ENCODE results near the gene MMS19. TPM values are rescaled to one million over a fixed set of nuclear protein-coding genes. Genes with fewer than 3 reads are reported as not detected.
A peak's percentile ranks its signal among the peaks of the same experiment; 100 is the strongest.
"Not testable (repeated sequence)": the region's sequence is repeated elsewhere in the genome, so short reads cannot be mapped to it uniquely, and the experiment has no call there.

MMS19 gene
- total RNA-seq, 4 donors from 2014 or later: 80.2 to 127 (median 85.7) TPM

DNA sequence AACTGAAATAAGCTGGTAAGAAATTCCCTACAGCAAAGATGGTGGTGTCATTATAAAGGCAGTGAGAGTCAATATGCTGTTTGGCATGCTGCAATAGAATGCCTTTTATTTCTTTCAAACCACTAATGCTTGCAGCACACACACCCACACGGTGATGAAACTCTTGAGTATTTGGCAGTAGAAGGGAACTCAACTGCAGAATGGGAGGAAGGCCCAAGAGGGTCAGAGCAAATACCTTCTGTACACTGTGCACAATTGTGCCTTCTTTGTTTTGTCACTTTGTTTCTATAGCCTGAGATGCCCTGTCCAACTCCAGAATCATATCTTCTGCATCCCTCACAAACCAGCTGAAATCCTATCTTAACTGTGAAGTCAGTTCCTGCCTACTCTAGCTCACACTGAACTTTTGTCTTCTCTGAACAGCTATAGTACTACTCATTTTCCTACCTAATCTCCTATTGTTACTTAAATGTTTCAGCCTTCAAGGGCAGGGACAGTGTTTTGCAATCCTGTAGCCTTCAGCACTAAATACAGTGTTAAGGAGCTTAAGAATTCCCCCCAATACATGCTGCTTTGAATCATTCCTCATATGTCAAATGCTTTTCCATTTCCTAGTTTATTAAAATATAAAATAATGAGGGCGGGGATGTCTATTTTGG lies 22.2 kb downstream of the MMS19 start:
- H3K4me3 ChIP-seq: no peak overlapping the region
- no peak for TF ChIP-seq POLR2A (IDR thresholded peaks at IDR 0.05)
- TF ChIP-seq, protein P1, sequence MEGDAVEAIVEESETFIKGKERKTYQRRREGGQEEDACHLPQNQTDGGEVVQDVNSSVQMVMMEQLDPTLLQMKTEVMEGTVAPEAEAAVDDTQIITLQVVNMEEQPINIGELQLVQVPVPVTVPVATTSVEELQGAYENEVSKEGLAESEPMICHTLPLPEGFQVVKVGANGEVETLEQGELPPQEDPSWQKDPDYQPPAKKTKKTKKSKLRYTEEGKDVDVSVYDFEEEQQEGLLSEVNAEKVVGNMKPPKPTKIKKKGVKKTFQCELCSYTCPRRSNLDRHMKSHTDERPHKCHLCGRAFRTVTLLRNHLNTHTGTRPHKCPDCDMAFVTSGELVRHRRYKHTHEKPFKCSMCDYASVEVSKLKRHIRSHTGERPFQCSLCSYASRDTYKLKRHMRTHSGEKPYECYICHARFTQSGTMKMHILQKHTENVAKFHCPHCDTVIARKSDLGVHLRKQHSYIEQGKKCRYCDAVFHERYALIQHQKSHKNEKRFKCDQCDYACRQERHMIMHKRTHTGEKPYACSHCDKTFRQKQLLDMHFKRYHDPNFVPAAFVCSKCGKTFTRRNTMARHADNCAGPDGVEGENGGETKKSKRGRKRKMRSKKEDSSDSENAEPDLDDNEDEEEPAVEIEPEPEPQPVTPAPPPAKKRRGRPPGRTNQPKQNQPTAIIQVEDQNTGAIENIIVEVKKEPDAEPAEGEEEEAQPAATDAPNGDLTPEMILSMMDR (IDR thresholded peaks at IDR 0.05): no peak
- no peak overlapping the region for H3K27ac ChIP-seq
- peaks cover 0 to 98% (median 0%) of the 10 kb centered on the region in 3 donors for H3K36me3 ChIP-seq
- no peak for DNase-seq
- H3K9me3 ChIP-seq: no peaks in the 10 kb centered on the region
- H3K4me1 ChIP-seq: no peaks in the 10 kb centered on the region
- no peaks in the 10 kb centered on the region for H3K27me3 ChIP-seq

DNA sequence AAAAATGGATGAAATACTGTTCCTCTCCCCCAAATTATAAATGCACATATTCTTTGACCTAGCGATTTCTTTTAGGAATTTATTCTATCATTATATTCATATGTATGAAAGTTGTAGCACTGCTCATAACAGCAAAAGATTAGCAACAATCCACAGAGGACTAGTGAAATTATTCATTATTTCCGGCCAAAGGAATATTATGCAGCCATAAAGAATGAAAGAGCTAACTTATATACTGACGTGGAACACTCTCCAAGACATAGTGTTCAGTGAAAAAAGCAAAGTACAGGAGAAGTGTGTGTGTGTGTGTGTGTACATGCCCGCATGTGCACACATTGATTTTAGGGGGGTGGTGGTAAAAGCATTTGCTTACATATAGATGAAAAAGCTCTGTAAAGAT lies 23.3 kb downstream of the MMS19 start:
- Histone ChIP-seq H3K27ac (no peak overlapping the region), H3K4me1 (no peaks in the 10 kb centered on the region), H3K4me3 (no peak overlapping the region), H3K9me3 (no peaks in the 10 kb centered on the region), H3K36me3 (peaks cover 0 to 96% (median 0%) of the 10 kb centered on the region in 3 donors), H3K27me3 (no peaks in the 10 kb centered on the region)
- TF ChIP-seq, protein P1 (IDR thresholded peaks at IDR 0.05): no peak
- TF ChIP-seq POLR2A (IDR thresholded peaks at IDR 0.05): no peak
- no peak for DNase-seq

GRCh38 chr10:97468781-97469180 lies 29.4 kb downstream of the MMS19 start:
- not testable (repeated sequence) for H3K27ac ChIP-seq, H3K9me3 ChIP-seq, H3K4me1 ChIP-seq, H3K27me3 ChIP-seq, H3K4me3 ChIP-seq
- H3K36me3 ChIP-seq: peaks cover 0 to 97% (median 0%) of the 10 kb centered on the region in 3 donors
- peak in 1 of 3 donors; percentile 32 for DNase-seq

GRCh38 chr10:97468162-97468561 lies 30.1 kb downstream of the MMS19 start:
- Histone ChIP-seq H3K4me1 (no peaks in the 10 kb centered on the region), H3K4me3 (no peak overlapping the region), H3K27me3 (no peaks in the 10 kb centered on the region), H3K36me3 (peaks cover 0 to 97% (median 0%) of the 10 kb centered on the region in 3 donors), H3K9me3 (no peaks in the 10 kb centered on the region), H3K27ac (no peak overlapping the region)
- TF ChIP-seq, protein P1 (IDR thresholded peaks at IDR 0.05): no peak
- no peak for TF ChIP-seq POLR2A (IDR thresholded peaks at IDR 0.05)
- DNase-seq: peak in 1 of 3 donors; percentile 62

DNA sequence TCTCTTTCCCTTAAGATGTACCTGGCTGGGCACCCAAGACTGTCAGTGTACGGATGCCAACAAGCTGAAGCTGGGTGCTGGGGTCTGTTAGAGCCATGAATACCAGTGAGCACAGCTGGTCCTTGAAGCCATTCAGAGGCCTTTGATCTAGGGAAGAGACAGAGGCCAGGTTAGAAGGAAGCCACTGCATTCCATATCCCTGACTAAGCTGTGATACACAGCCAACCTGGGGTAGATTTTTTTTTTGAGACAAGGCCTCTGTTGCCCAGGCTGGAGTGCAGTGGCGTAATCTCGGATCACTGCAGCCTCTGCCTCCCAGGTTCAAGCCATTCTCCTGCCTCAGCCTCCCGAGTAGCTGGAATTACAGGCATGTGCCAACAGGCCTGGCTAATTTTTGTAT lies 31.5 kb downstream of the MMS19 start:
- H3K4me1 ChIP-seq: no peaks in the 10 kb centered on the region
- H3K27ac ChIP-seq: no peak overlapping the region
- H3K9me3 ChIP-seq: no peaks in the 10 kb centered on the region
- H3K27me3 ChIP-seq: no peaks in the 10 kb centered on the region
- no peak for TF ChIP-seq POLR2A (IDR thresholded peaks at IDR 0.05)
- TF ChIP-seq, protein P1 (IDR thresholded peaks at IDR 0.05): no peak
- peaks cover 0 to 98% (median 0%) of the 10 kb centered on the region in 3 donors for H3K36me3 ChIP-seq
- H3K4me3 ChIP-seq: no peak overlapping the region
- no peak for DNase-seq

DNA sequence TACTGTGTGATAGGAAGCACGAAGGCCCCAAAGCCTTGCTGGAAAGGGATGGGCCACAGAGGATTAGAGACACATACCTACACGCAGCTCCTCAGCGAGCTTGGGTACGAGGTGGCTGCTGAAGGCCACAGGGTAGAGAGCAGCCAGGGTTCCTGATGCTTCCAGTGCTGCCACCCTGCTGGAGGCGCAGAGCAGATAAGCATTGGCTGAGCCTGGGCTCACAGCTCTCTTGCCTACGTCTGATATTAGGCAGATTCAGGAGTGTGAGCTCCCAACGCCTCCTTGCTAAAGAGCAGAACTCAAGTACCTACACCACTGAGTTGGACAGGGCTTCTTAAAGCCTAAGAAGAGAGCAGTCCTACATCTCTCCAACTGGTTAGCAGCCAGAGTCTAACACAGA lies 32.2 kb downstream of the MMS19 start:
- Histone ChIP-seq H3K4me1 (no peaks in the 10 kb centered on the region), H3K4me3 (no peak overlapping the region), H3K36me3 (peaks cover 0 to 99% (median 0%) of the 10 kb centered on the region in 3 donors), H3K27me3 (no peaks in the 10 kb centered on the region), H3K9me3 (no peaks in the 10 kb centered on the region), H3K27ac (no peak overlapping the region)
- peak in 1 of 3 donors; percentile 15 for DNase-seq
- TF ChIP-seq POLR2A (IDR thresholded peaks at IDR 0.05): no peak
